Mammary epithelial cell (primary cell): ENCODE data around the gene PDLIM1.

Experiments used
- EZH2 ChIP-seq: IDR thresholded peaks from 2 replicates; pipeline ENCODE4 v1.6.1; 2012; ENCODE audit warnings: low read length, inconsistent platforms, borderline replicate concordance
- TF ChIP-seq, protein P1 (sequence below), 2 donors: IDR thresholded peaks in 1 of 2; conservative IDR thresholded peaks in 1 of 2; 2 replicates each; pipeline ENCODE4 v1.5.1; 2011 to 2012; ENCODE audit warnings: inconsistent platforms in 2 of 2, low read length in 2 of 2, mild to moderate bottlenecking in 2 of 2, control low read depth in 1 of 2, low read depth in 1 of 2; ENCODE audit not compliant: insufficient read depth in 1 of 2; ENCODE audit errors: extremely low read depth in 1 of 2

- TF ChIP-seq, protein P1, sequence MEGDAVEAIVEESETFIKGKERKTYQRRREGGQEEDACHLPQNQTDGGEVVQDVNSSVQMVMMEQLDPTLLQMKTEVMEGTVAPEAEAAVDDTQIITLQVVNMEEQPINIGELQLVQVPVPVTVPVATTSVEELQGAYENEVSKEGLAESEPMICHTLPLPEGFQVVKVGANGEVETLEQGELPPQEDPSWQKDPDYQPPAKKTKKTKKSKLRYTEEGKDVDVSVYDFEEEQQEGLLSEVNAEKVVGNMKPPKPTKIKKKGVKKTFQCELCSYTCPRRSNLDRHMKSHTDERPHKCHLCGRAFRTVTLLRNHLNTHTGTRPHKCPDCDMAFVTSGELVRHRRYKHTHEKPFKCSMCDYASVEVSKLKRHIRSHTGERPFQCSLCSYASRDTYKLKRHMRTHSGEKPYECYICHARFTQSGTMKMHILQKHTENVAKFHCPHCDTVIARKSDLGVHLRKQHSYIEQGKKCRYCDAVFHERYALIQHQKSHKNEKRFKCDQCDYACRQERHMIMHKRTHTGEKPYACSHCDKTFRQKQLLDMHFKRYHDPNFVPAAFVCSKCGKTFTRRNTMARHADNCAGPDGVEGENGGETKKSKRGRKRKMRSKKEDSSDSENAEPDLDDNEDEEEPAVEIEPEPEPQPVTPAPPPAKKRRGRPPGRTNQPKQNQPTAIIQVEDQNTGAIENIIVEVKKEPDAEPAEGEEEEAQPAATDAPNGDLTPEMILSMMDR (conservative IDR thresholded peaks at IDR 0.05 in 1 of 2, IDR thresholded peaks at IDR 0.05 in 1 of 2; ENCODE audit: extremely low read depth in 1 of 2, insufficient read depth in 1 of 2, low read depth in 1 of 2, low read length in 2 of 2), result no peak
- TF ChIP-seq EZH2, result no peak
Measured at GRCh38 chr10:95304463-95304862, 13.7 kb upstream of the PDLIM1 start.
